ENCODE data around the gene CD70.
"Not testable (repeated sequence)": the region's sequence is repeated elsewhere in the genome, so short reads cannot be mapped to it uniquely, and the experiment has no call there.

- TF ChIP-seq POLR2AphosphoS5, TCF7L2 (IDR thresholded peaks at IDR 0.05; ENCODE audit: low read depth, low read length): not testable (repeated sequence)
- TF ChIP-seq, protein P1, sequence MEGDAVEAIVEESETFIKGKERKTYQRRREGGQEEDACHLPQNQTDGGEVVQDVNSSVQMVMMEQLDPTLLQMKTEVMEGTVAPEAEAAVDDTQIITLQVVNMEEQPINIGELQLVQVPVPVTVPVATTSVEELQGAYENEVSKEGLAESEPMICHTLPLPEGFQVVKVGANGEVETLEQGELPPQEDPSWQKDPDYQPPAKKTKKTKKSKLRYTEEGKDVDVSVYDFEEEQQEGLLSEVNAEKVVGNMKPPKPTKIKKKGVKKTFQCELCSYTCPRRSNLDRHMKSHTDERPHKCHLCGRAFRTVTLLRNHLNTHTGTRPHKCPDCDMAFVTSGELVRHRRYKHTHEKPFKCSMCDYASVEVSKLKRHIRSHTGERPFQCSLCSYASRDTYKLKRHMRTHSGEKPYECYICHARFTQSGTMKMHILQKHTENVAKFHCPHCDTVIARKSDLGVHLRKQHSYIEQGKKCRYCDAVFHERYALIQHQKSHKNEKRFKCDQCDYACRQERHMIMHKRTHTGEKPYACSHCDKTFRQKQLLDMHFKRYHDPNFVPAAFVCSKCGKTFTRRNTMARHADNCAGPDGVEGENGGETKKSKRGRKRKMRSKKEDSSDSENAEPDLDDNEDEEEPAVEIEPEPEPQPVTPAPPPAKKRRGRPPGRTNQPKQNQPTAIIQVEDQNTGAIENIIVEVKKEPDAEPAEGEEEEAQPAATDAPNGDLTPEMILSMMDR (IDR thresholded peaks at IDR 0.05), result not testable (repeated sequence)
Measured at GRCh38 chr19:6566727-6567126, 24.2 kb downstream of the CD70 start.

All from Panc1 (cell line).